Prostate gland (tissue), 2 donors: ENCODE results near the gene MYO18B.

Source experiments
- POLR2A ChIP-seq: fragments of 450-650 bp; IDR thresholded peaks from one replicate; pipeline ENCODE4 v1.6.1; 2016; ENCODE audit warnings: antibody characterized with exemption, mild to moderate bottlenecking
- POLR2AphosphoS5 ChIP-seq: sonication (generic); formaldehyde crosslinking; IDR thresholded peaks from one replicate; pipeline ENCODE4 v1.6.1; 2017; ENCODE audit warnings: antibody characterized with exemption
- TF ChIP-seq, protein P1 (sequence below), 4 experiments: fragments of 200-600 bp in 2 of 4; fragments of 450-650 bp in 2 of 4; sonication (generic) in 2 of 4; IDR thresholded peaks; 1 replicate in 3 of 4; 2 replicates in 1 of 4; pipeline ENCODE4 v1.5.1; 2016 to 2019; ENCODE audit warnings: antibody characterized with exemption in 4 of 4, mild to moderate bottlenecking in 2 of 4, moderate library complexity in 2 of 4

DNA sequence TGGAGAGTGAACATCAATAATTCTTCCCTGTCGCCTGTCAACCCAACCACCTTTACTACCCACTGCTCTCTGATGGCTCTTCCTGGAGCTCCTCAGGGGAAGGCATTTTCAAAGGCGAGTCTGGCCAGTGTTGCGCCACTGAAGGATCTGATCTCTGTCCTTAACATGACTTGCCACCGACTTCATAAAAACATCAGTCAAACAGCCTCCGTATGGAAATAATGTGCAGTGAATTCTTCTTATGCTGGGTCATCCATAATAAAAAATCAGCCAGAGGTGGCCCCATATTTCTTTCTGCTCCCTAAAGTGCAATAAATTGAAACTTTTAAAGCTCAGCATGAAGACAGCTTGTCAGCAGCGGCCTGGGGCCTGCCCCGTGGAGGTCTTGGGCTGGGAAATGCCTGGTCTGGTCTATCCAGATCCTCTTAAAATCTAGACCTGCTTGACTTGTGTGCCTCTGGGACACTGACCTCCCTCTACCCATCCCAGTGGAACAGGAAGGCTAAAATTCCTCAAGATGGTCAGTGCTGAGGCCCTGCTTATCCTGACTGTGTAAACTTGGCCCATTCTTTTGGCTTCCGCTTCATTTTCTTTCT is 199.5 kb downstream of the MYO18B start:
- TF ChIP-seq, protein P1, sequence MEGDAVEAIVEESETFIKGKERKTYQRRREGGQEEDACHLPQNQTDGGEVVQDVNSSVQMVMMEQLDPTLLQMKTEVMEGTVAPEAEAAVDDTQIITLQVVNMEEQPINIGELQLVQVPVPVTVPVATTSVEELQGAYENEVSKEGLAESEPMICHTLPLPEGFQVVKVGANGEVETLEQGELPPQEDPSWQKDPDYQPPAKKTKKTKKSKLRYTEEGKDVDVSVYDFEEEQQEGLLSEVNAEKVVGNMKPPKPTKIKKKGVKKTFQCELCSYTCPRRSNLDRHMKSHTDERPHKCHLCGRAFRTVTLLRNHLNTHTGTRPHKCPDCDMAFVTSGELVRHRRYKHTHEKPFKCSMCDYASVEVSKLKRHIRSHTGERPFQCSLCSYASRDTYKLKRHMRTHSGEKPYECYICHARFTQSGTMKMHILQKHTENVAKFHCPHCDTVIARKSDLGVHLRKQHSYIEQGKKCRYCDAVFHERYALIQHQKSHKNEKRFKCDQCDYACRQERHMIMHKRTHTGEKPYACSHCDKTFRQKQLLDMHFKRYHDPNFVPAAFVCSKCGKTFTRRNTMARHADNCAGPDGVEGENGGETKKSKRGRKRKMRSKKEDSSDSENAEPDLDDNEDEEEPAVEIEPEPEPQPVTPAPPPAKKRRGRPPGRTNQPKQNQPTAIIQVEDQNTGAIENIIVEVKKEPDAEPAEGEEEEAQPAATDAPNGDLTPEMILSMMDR (IDR thresholded peaks at IDR 0.05) = no peak
- no peak for TF ChIP-seq POLR2AphosphoS5
- TF ChIP-seq POLR2A = no peak
